Esophagus (tissue), 2 donors: ENCODE data around the gene IL4. TPM values are rescaled to one million over a fixed set of nuclear protein-coding genes. Genes with fewer than 3 reads are reported as not detected.

Source experiments
- H3K27ac ChIP-seq, 2 donors: one replicate each; pipeline ENCODE4 v1.5.1; 2013; ENCODE audit warnings: low read depth in 2 of 2, mild to moderate bottlenecking in 2 of 2, inconsistent platforms in 1 of 2, low read length in 1 of 2, moderate library complexity in 1 of 2
- H3K27me3 ChIP-seq, 2 donors: one replicate each; pipeline ENCODE4 v1.6.1; 2013; ENCODE audit warnings: low read length in 2 of 2, control low read depth in 1 of 2, mild to moderate bottlenecking in 1 of 2; ENCODE audit not compliant: insufficient read depth in 2 of 2, control insufficient read depth in 1 of 2
- H3K36me3 ChIP-seq, 2 donors: one replicate each; pipeline ENCODE4 v1.6.1; 2013; ENCODE audit warnings: low read length in 1 of 2; ENCODE audit not compliant: control insufficient read depth in 2 of 2, insufficient read depth in 2 of 2
- H3K4me1 ChIP-seq, 2 donors: one replicate each; pipeline ENCODE4 v1.6.1; 2013; ENCODE audit warnings: low read length in 1 of 2; ENCODE audit not compliant: control insufficient read depth in 2 of 2, insufficient read depth in 2 of 2
- H3K4me3 ChIP-seq, 2 donors: one replicate each; pipeline ENCODE4 v1.5.1; 2013; ENCODE audit warnings: low read length in 2 of 2, mild to moderate bottlenecking in 2 of 2, low read depth in 1 of 2, moderate library complexity in 1 of 2
- H3K9me3 ChIP-seq, 2 donors: one replicate each; pipeline ENCODE4 v1.6.1; 2013; ENCODE audit warnings: mild to moderate bottlenecking in 2 of 2, low read depth in 1 of 2, low read length in 1 of 2, moderate library complexity in 1 of 2; ENCODE audit not compliant: control insufficient read depth in 2 of 2, insufficient read depth in 1 of 2
- whole genome bisulfite sequencing, 2 donors: extraction: QIAGEN DNeasy Blood & Tissue Kit; methylation state at CpG; one replicate each; pipeline ENCODE4 v1.1.7; 2013; 5-methylcytosine and 5-hydroxymethylcytosine counted together
- polyA plus RNA-seq, 2 donors: library from polyadenylated mRNA; stranded (reverse); fragments of 200-250 nt; gene quantifications; one replicate each; pipeline ENCODE4 v1.2.3, GENCODE V29; 2013
- donor health status: healthy with polysubstance abuse.
- donor health status: Bipolar disorder and iron deficiency.

The IL4 gene
- polyA plus RNA-seq, 2 donors: not detected

- no peak overlapping the region for H3K4me3 ChIP-seq
- no peaks in the 10 kb centered on the region for H3K9me3 ChIP-seq
- 90 to 91% methylated on average over 3 of the region's 3 CpGs for WGBS, 2 donors
- H3K27ac ChIP-seq: no peak overlapping the region
- no peaks in the 10 kb centered on the region for H3K27me3 ChIP-seq
- no peaks in the 10 kb centered on the region for H3K4me1 ChIP-seq
- H3K36me3 ChIP-seq: peaks cover 15 to 16% of the 10 kb centered on the region in 2 donors
Measured at GRCh38 chr5:132641241-132641723, 32.5 kb upstream of the IL4 start.

- peaks cover 15 to 16% of the 10 kb centered on the region in 2 donors for H3K36me3 ChIP-seq
- 97% methylated on average over 3 of the region's 3 CpGs for WGBS, 2 donors
- no peak overlapping the region for H3K27ac ChIP-seq
- no peaks in the 10 kb centered on the region for H3K27me3 ChIP-seq
- H3K9me3 ChIP-seq: no peaks in the 10 kb centered on the region
- no peak overlapping the region for H3K4me3 ChIP-seq
- no peaks in the 10 kb centered on the region for H3K4me1 ChIP-seq
Measured at GRCh38 chr5:132641841-132642240, 31.9 kb upstream of the IL4 start.

DNA sequence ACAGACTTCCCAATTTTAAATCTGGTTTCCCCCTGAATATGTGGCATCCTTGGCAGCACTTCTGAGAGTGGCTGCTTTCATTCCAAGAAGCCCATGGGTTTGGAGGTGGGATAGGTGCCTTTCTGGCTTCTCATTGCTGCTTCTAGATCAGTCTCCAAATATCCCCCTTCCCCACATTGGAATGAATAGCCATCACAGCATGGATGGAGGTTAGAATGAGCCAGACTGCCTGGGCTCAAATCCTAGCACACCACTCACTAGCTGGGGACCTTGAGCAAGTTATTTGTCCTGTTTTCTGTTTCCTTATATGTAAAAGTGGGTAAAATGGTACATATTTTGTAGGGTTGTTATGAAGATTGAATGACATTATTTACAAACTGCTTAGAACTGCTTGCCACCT lies 29.6 kb upstream of the IL4 start:
- H3K27me3 ChIP-seq: no peaks in the 10 kb centered on the region
- H3K4me1 ChIP-seq: no peaks in the 10 kb centered on the region
- H3K4me3 ChIP-seq: no peak overlapping the region
- no peaks in the 10 kb centered on the region for H3K9me3 ChIP-seq
- peaks cover 12% of the 10 kb centered on the region in 2 donors for H3K36me3 ChIP-seq
- H3K27ac ChIP-seq: no peak overlapping the region

DNA sequence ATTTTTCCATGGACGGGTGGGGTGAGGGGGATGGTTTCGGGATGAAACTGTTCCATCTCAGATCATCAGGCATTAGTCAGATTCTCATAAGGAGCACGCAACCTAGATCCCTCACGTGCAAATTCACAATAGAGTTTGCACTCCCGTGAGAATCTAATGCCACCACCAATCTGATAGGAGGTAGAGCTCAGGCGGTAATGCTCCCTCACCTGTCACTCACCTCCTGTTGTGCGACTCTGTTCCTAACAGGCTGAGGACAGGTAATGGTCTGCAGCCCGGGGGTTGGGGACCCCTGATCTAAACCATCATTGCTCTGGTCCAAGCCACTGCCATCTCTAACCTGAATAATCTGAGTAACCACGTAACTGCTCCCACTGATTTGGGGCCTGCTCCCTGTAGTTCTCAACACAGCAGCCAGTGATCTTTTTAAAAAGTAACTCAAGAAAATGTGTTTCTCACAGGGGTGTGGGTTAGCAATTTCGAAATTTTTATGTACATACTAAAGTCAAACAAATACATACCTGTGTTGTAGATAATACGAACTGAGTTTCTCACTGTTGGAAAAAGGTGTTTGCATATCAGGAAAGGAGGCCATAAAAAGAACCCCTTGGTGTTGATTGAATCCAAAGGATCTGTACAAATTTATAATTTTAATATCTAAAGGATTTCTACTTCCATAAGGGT lies 27.1 kb upstream of the IL4 start:
- Histone ChIP-seq H3K4me1 (no peaks in the 10 kb centered on the region), H3K9me3 (no peaks in the 10 kb centered on the region), H3K27me3 (no peaks in the 10 kb centered on the region), H3K4me3 (no peak overlapping the region), H3K36me3 (peaks cover 7 to 8% of the 10 kb centered on the region in 2 donors), H3K27ac (no peak overlapping the region)
- WGBS, 2 donors: 79 to 92% methylated on average over 11 of the region's 11 CpGs

GRCh38 chr5:132647473-132647872 lies 26.3 kb upstream of the IL4 start:
- no peaks in the 10 kb centered on the region for H3K27me3 ChIP-seq
- H3K9me3 ChIP-seq: no peaks in the 10 kb centered on the region
- H3K36me3 ChIP-seq: peaks cover 7 to 8% of the 10 kb centered on the region in 2 donors
- WGBS, 2 donors: 80 to 89% methylated on average over 2 of the region's 2 CpGs
- H3K4me1 ChIP-seq: no peaks in the 10 kb centered on the region
- H3K4me3 ChIP-seq: no peak overlapping the region
- no peak overlapping the region for H3K27ac ChIP-seq

- peaks cover 1 to 8% of the 10 kb centered on the region in 2 donors for H3K36me3 ChIP-seq
- WGBS, 2 donors: 97% methylated on average over 1 of the region's 1 CpG
- no peak overlapping the region for H3K4me3 ChIP-seq
- H3K9me3 ChIP-seq: no peaks in the 10 kb centered on the region
- no peaks in the 10 kb centered on the region for H3K4me1 ChIP-seq
- H3K27ac ChIP-seq: no peak overlapping the region
- no peaks in the 10 kb centered on the region for H3K27me3 ChIP-seq
Measured at GRCh38 chr5:132648355-132648754, 25.4 kb upstream of the IL4 start.

- Histone ChIP-seq H3K36me3 (no peaks in the 10 kb centered on the region), H3K9me3 (no peaks in the 10 kb centered on the region), H3K4me3 (no peak overlapping the region), H3K27me3 (peaks cover 0 to 4% of the 10 kb centered on the region in 2 donors), H3K27ac (no peak overlapping the region), H3K4me1 (peaks cover 5 to 8% of the 10 kb centered on the region in 2 donors)
- 68 to 69% methylated on average over 4 of the region's 4 CpGs for WGBS, 2 donors
Measured at GRCh38 chr5:132651838-132652469, 21.8 kb upstream of the IL4 start.

DNA sequence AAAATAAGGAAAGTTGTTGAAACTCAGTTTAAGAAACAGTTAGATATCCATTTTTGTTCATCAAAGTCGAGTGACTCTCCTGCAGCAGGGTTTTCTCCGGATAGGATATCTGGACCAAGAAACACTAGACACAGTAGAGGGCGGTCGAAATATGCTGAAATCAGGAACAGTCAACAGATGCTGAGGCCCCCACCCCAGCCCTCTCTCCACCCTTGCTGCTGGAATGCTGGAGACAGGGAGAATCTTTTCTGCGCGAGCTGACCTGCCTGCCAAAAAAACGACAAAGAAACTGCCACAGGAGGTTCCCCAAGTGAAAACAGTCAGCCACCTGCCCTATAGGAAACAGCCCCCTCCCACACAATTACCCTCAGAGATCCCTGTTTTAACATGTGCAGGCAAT lies 20.1 kb upstream of the IL4 start:
- Histone ChIP-seq H3K9me3 (no peaks in the 10 kb centered on the region), H3K4me1 (peaks cover 5 to 8% of the 10 kb centered on the region in 2 donors), H3K36me3 (no peaks in the 10 kb centered on the region), H3K4me3 (no peak overlapping the region), H3K27ac (no peak overlapping the region), H3K27me3 (peaks cover 0 to 4% of the 10 kb centered on the region in 2 donors)
- WGBS, 2 donors: 29 to 40% methylated on average over 7 of the region's 7 CpGs

DNA sequence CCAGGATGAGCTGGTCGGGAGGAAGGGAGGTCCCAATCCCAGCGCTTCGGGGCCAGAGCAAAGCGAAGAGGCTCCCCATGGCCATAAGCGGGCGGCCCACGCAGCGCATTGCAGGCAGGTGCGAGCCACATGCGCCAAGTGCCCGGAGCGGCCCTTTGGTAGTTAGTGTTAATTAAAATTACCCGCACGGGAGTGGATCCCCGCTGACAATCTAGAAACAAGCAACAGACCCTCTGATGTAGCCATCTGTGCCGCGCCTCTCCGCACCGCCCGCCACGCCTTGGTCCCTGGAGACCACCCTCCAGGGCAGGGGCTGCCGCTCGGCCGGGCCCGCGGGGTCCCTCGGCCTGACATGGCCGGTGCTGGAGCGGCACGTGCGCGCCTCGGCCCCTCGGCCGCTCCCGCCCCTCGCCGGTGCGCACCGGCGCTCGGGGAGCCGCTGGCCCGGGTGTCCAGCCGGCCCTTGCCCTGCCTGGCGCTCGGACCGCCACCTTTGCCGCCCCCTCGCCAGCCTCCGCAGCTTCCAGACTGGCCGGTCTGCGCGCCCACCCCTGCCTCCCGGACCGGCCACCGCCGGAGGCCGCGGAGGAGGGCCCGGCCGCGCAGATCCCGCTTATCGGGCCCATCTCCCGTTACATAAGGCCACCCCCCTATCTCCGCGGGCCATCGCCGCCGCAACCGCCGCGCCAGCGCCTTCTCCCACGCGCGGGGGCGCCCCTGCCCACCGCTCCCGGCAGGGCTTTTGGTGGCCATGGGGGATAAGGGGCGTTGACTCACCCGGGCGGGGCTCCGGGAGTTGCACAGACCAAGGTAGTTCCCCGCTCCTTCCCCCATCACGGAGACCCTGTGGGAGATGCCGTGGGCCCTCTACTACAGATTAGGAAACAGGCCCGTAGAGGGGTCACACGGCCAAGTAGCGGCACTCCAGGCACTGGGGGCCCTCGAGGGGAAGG lies 17.7 kb upstream of the IL4 start:
- Histone ChIP-seq H3K27ac (no peak overlapping the region), H3K4me1 (peaks cover 5 to 8% of the 10 kb centered on the region in 2 donors), H3K36me3 (no peaks in the 10 kb centered on the region), H3K27me3 (peaks cover 0 to 4% of the 10 kb centered on the region in 2 donors), H3K9me3 (no peaks in the 10 kb centered on the region), H3K4me3 (peak overlapping the region; percentile 35 to 37)
- 5 to 6% methylated on average over 72 to 92 of the region's 92 CpGs for WGBS, 2 donors
